D721Med (cell line): ENCODE measurements around the gene EBNA1BP2.
A peak's percentile ranks its signal among the peaks of the same experiment; 100 is the strongest.
"Not testable (repeated sequence)": the region's sequence is repeated elsewhere in the genome, so short reads cannot be mapped to it uniquely, and the experiment has no call there.

Experiments
- DNase-seq: peaks from one replicate; pipeline ENCODE4 v3.0.0; 2011; ENCODE audit warnings: low spot score; ENCODE audit not compliant: insufficient read length
- FAIRE-seq: peaks from 2 replicates; lab custom pipeline; 2011; peaks lifted over from hg19 to GRCh38; lab: Jason Lieb, UNC
- CTCF ChIP-seq: IDR thresholded peaks from 2 replicates; pipeline ENCODE4 v1.5.1; 2012; ENCODE audit warnings: mild to moderate bottlenecking, control low read depth; ENCODE audit not compliant: insufficient read depth; ENCODE audit errors: missing control alignments

EBNA1BP2 gene

GRCh38 chr1:43171876-43172526 lies at the start of gene EBNA1BP2, which contains the start of gene CFAP57:
Gene EBNA1BP2 (minus strand): TSS chr1:43172290. CDS start chr1:43172118, 172 bp downstream.
Gene CFAP57 (plus strand): TSS chr1:43172330. CDS start chr1:43172754, 424 bp downstream.
- FAIRE-seq: no peak
- no peak for TF ChIP-seq CTCF
- DNase-seq: peak; percentile 86

GRCh38 chr1:43221797-43222196 lies 49.7 kb upstream of the EBNA1BP2 start:
- TF ChIP-seq CTCF: no peak
- DNase-seq (no peak), FAIRE-seq (no peak)

GRCh38 chr1:43220905-43221778 lies 49.1 kb upstream of the EBNA1BP2 start:
- no peak for FAIRE-seq
- no peak for TF ChIP-seq CTCF
- DNase-seq: no peak

- DNase-seq: no peak
- no peak for TF ChIP-seq CTCF
- no peak for FAIRE-seq
Observed at GRCh38 chr1:43217747-43218146, 45.7 kb upstream of the EBNA1BP2 start.

GRCh38 chr1:43214501-43215444 lies 42.7 kb upstream of the EBNA1BP2 start:
- no peak for TF ChIP-seq CTCF
- DNase-seq (no peak), FAIRE-seq (no peak)

- not testable (repeated sequence) for FAIRE-seq, DNase-seq
Observed at GRCh38 chr1:43208277-43208676, 36.2 kb upstream of the EBNA1BP2 start.
